SH-SY5Y (cell line): Measurements from ENCODE around the gene ACTR1B.

Experiments
- GATA2 ChIP-seq: IDR thresholded peaks from 2 replicates; pipeline ENCODE4 v1.6.1; 2011; ENCODE audit warnings: mild to moderate bottlenecking, low read depth, low read length
- GATA3 ChIP-seq: IDR thresholded peaks from 2 replicates; pipeline ENCODE4 v1.6.1; 2011; ENCODE audit warnings: low read depth, mild to moderate bottlenecking, low read length, moderate library complexity

DNA sequence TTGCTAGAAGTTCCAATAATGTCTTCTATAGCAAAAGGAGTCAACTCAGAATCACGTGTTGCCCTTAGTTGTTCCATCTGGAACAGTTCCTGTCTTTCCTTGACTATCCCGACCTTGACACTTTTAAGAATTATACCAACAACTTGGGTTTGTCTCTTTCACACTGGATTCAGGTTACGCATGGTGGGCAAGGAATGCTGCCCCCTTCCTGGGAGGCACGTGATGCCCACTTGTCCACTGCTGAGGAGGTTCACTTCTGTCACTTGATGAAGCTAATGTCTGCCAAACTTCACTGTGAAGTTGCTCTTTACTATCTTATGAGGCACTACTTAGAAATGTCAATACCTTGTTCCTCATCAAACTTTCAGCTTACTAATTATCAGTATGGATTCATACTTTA is 12.7 kb downstream of the ACTR1B start:
- TF ChIP-seq GATA2 (no peak), GATA3 (no peak)
